Pancreas (tissue), 10 donors: Measurements from ENCODE around the gene PITRM1. TPM values are rescaled to one million over a fixed set of nuclear protein-coding genes. Genes with fewer than 3 reads are reported as not detected.

Experiments
- ATAC-seq, 4 donors: fragments of 200-7000 bp; cut with Tn5 transposase; one replicate each; pipeline versions ENCODE4 v1.8.0 to v1.9.1; 2020; ENCODE audit warnings: mild to moderate bottlenecking in 4 of 4, moderate library complexity in 4 of 4
- DNase-seq, 6 donors: peaks; one replicate each; pipeline ENCODE4 v3.0.0-alpha.2; 2020
- FAIRE-seq: peaks from 2 replicates; lab custom pipeline; 2012; peaks lifted over from hg19 to GRCh38; lab: Jason Lieb, UNC
- H3K27ac ChIP-seq, 4 donors: fragments of 200-600 bp; sonication (generic); 1 replicate in 3 of 4; 2 replicates in 1 of 4; pipeline versions ENCODE4 v1.5.0 to v1.8.0; 2020
- H3K27me3 ChIP-seq, 4 donors: fragments of 200-600 bp; one replicate each; pipeline ENCODE4 v1.8.0; 2021
- H3K36me3 ChIP-seq, 3 donors: fragments of 200-600 bp; sonication (generic) in 1 of 3; one replicate each; pipeline versions ENCODE4 v1.5.0 to v1.8.0; 2020 to 2021
- H3K4me1 ChIP-seq, 3 donors: fragments of 200-600 bp; one replicate each; pipeline ENCODE4 v1.8.0; 2021
- H3K4me3 ChIP-seq, 4 donors: fragments of 200-600 bp; sonication (generic) in 2 of 4; one replicate each; pipeline versions ENCODE4 v1.5.0 to v1.8.0; 2020 to 2021
- H3K9me3 ChIP-seq, 4 donors: fragments of 200-600 bp; one replicate each; pipeline ENCODE4 v1.8.0; 2021
- WGBS, 2 donors: extraction: QIAGEN DNeasy Blood & Tissue Kit; methylation state at CpG; one replicate each; pipeline ENCODE4 v1.1.7; 2013; 5-methylcytosine and 5-hydroxymethylcytosine counted together
- intact Hi-C, 3 donors: fragments of 100-400 bp; cut with DNase I; formaldehyde crosslinking; loops; one replicate each; pipeline versions ENCODE4 v1.11.1 to v1.14.2; 2022
- polyA plus RNA-seq, 2 donors: library from polyadenylated mRNA; stranded (reverse); fragments of 200-250 nt; gene quantifications; one replicate each; pipeline ENCODE4 v1.2.3, GENCODE V29; 2013
- total RNA-seq, 6 donors: library from RNA; stranded (reverse); fragmentation: NEBNext Ultra II Directional in 4 of 6; extraction: Animal tissue kit (Norgen Biotek cat#: 25700) in 4 of 6; gene quantifications; one replicate each; pipeline versions ENCODE4 v1.2.1 to v1.2.4, GENCODE V29; 2021 to 2023
- TF ChIP-seq, protein P1 (sequence below), 4 donors: fragments of 200-600 bp; sonication (generic) in 3 of 4; IDR thresholded peaks; one replicate each; pipeline versions ENCODE4 v1.5.0 to v1.8.0; 2021; ENCODE audit warnings: antibody characterized with exemption in 4 of 4
- donor health status: healthy with polysubstance abuse.
- donor health status: DM: no; HTN: no; CAD: no; lungs with moderate emphysema.
- donor health status: DM: no; HTN: no; CAD: no.
- donor health status: control.
- donor health status: control.
- donor health status: Bipolar disorder and iron deficiency.
- donor health status: DM: yes; HTN: yes; CAD: no.
- donor health status: DM: no; HTN: no; CAD: no.
- donor health status: DM: no; HTN: no; CAD: no.
- donor health status: DM: yes; HTN: yes; CAD: no.

Gene PITRM1
- total and polyA plus RNA-seq, 8 donors = 24.7 to 73.6 (median 31.5) TPM

GRCh38 chr10:3195726-3196125 is 23.1 kb upstream of the PITRM1 start:
- FAIRE-seq (no peak), DNase-seq (no peak), ATAC-seq (no peak)
- H3K36me3 ChIP-seq = no peaks in the 10 kb centered on the region
- no peak overlapping the region for H3K4me3 ChIP-seq
- H3K27ac ChIP-seq = no peak overlapping the region
- TF ChIP-seq, protein P1, sequence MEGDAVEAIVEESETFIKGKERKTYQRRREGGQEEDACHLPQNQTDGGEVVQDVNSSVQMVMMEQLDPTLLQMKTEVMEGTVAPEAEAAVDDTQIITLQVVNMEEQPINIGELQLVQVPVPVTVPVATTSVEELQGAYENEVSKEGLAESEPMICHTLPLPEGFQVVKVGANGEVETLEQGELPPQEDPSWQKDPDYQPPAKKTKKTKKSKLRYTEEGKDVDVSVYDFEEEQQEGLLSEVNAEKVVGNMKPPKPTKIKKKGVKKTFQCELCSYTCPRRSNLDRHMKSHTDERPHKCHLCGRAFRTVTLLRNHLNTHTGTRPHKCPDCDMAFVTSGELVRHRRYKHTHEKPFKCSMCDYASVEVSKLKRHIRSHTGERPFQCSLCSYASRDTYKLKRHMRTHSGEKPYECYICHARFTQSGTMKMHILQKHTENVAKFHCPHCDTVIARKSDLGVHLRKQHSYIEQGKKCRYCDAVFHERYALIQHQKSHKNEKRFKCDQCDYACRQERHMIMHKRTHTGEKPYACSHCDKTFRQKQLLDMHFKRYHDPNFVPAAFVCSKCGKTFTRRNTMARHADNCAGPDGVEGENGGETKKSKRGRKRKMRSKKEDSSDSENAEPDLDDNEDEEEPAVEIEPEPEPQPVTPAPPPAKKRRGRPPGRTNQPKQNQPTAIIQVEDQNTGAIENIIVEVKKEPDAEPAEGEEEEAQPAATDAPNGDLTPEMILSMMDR (IDR thresholded peaks at IDR 0.05) = no peak
- 73 to 85% methylated on average over 9 of the region's 9 CpGs for WGBS, 2 donors
- no peaks in the 10 kb centered on the region for H3K27me3 ChIP-seq
- intact Hi-C loops = no loop called here
- H3K4me1 ChIP-seq = peaks cover 0 to 5% (median 0%) of the 10 kb centered on the region in 3 donors
- no peaks in the 10 kb centered on the region for H3K9me3 ChIP-seq

DNA sequence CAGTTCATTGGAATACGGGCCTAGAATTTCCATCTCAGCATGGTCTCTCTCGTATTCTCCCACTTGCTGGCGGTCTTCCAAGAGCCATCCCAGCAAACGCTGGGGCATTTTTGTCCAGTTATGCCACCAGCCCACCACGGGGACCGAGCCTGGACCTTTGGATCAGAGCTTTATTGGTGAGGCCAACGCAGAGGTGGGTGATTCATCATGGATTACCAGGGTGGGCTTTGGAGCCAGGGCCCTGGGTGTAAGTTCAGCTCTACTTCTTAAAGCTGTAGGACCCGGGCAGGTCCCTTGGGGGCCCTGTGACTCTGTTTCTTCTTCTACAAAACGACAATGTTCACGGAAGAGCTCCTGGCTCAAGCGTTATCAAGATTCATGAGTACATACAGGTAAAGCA is 22.7 kb upstream of the PITRM1 start:
- 68 to 78% methylated on average over 11 of the region's 11 CpGs for WGBS, 2 donors
- DNase-seq (no peak), ATAC-seq (no peak), FAIRE-seq (no peak)
- Histone ChIP-seq H3K36me3 (no peaks in the 10 kb centered on the region), H3K4me1 (peaks cover 0 to 5% (median 0%) of the 10 kb centered on the region in 3 donors), H3K27me3 (no peaks in the 10 kb centered on the region), H3K4me3 (no peak overlapping the region), H3K9me3 (no peaks in the 10 kb centered on the region), H3K27ac (no peak overlapping the region)
- intact Hi-C loops = no loop called here
- TF ChIP-seq, protein P1 (IDR thresholded peaks at IDR 0.05) = no peak

- ATAC-seq (no peak), DNase-seq (no peak), FAIRE-seq (no peak)
- no peak overlapping the region for H3K4me3 ChIP-seq
- no peaks in the 10 kb centered on the region for H3K27me3 ChIP-seq
- peaks cover 0 to 5% (median 0%) of the 10 kb centered on the region in 3 donors for H3K4me1 ChIP-seq
- 83 to 94% methylated on average over 4 of the region's 4 CpGs for WGBS, 2 donors
- H3K9me3 ChIP-seq = no peaks in the 10 kb centered on the region
- H3K36me3 ChIP-seq = no peaks in the 10 kb centered on the region
- TF ChIP-seq, protein P1 (IDR thresholded peaks at IDR 0.05) = no peak
- intact Hi-C loops = no loop called here
- H3K27ac ChIP-seq = no peak overlapping the region
Observed at GRCh38 chr10:3194871-3195270, 22.3 kb upstream of the PITRM1 start.

DNA sequence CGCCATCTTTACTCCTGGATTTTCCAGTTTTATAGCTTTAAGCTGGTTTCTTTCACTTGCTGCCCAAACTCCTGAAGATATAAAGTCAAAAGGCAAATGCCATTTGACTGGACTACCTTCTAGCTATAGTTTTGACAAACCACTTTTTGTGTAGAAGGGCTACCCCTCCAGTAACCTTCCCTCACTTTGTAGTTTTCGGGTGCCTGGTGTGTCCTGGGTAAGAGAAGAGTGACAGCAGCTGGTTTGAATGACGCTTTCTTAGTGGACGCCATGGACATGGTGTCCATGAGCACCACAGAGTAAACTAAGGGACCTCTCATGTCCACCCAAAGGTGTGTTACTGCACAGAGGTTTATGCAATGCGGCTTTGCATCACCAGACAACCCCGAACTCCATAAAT is 21.2 kb upstream of the PITRM1 start:
- TF ChIP-seq, protein P1 (IDR thresholded peaks at IDR 0.05) = no peak
- H3K36me3 ChIP-seq = no peaks in the 10 kb centered on the region
- ATAC-seq (no peak), DNase-seq (no peak), FAIRE-seq (no peak)
- 76 to 90% methylated on average over 6 of the region's 6 CpGs for WGBS, 2 donors
- H3K4me3 ChIP-seq = no peak overlapping the region
- H3K4me1 ChIP-seq = peaks cover 0 to 5% (median 0%) of the 10 kb centered on the region in 3 donors
- H3K9me3 ChIP-seq = no peaks in the 10 kb centered on the region
- no peak overlapping the region for H3K27ac ChIP-seq
- intact Hi-C loops = no loop called here
- no peaks in the 10 kb centered on the region for H3K27me3 ChIP-seq

DNA sequence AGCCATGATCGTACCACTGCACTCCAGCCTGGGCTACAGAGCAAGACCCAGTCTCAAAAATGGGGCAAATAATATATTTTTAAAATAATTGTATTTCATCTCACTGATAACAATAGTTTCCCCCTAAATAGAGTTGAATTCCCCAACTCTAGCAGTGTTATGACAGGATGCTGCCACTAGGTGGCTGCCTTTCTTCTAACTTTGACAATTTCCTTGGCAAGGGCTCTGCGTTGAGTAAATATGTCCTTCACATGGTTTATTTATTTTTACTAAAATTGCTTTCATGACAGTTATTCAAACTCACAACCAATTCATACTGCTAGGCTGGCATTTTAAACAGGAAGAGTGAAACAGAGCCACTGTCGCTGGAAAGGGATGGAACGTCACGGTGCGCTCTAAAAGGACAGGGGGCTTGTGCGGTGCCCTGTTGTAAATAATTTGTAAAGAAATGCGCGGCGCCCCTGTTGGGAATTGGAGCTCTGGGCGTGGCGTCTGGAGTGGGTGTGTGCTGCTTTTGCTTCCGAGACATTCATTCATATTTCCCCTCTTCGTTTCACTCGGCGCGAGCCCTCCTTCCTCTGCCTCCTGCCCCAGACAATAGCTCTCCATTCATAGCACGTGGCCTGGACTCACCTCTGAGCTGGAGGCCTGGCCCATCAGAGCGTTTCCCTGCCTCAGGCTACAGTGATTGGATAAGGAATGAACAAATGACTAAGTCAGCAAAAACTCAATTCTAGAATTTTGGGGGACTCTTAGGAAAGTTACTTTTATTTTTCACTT is 20.5 kb upstream of the PITRM1 start:
- FAIRE-seq (peak; percentile 91), ATAC-seq (peak; percentile 66 to 83 (median 79)), DNase-seq (peak in 3 of 6 donors; percentile 44 to 67 (median 57))
- TF ChIP-seq, protein P1 (IDR thresholded peaks at IDR 0.05) = peak; percentile 74 to 91 (median 85)
- Histone ChIP-seq H3K9me3 (no peaks in the 10 kb centered on the region), H3K27me3 (no peaks in the 10 kb centered on the region), H3K4me3 (peak overlapping the region in 1 of 4 donors; percentile 27), H3K4me1 (peaks cover 0 to 5% (median 0%) of the 10 kb centered on the region in 3 donors), H3K27ac (peak overlapping the region in 2 of 4 donors; percentile 18 to 57), H3K36me3 (no peaks in the 10 kb centered on the region)
- intact Hi-C loops = no loop called here
- WGBS, 2 donors = 14 to 23% methylated on average over 19 of the region's 19 CpGs
